ENCODE results near the gene HSFX3. TPM values are rescaled to one million over a fixed set of nuclear protein-coding genes. Genes with fewer than 3 reads are reported as not detected.
"Not testable (repeated sequence)": the region's sequence is repeated elsewhere in the genome, so short reads cannot be mapped to it uniquely, and the experiment has no call there.

Gene HSFX3
- total RNA-seq, 1 experiment from 2014 or later = not detected

DNA sequence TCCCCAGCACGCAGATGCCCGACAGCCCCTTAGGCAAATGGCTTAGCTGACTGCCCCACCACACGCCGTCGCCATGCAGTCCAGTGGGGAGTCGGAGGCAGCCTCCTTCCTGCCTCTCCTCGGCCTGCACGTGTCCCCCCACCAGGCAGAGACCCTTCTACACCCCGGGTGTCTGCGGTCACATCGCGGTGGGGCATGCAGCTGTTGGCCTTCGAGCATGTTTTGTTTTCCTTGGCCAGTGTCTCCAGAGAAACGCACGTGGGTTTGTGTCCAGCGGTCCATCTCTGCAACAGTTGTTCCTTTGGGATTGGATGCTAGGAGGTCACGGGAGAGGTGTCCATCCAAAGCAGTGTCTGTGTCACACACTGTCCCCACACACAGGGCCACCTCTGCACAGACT, 45.5 kb upstream of the HSFX3 start, which contains the start of gene HSFX2:
HSFX2 (minus strand) TSS at position 101 of the 400 bp plus-strand sequence. CDS start 614 bp downstream, outside the sequence.
- not testable (repeated sequence) for H2BK5ac ChIP-seq (ENCODE audit: insufficient read length, low read length); H2BK120ac ChIP-seq (ENCODE audit: low read depth, low read length, poor library complexity, severe bottlenecking); H4K8ac ChIP-seq (replicated peaks; ENCODE audit: insufficient read length, low read depth, low read length); H3K56ac ChIP-seq (ENCODE audit: insufficient read length, low read depth, low read length); H2AFZ ChIP-seq (ENCODE audit: low read length); H3K4ac ChIP-seq (ENCODE audit: low read depth, low read length); H3K4me1 Mint-ChIP-seq; H2AK5ac ChIP-seq (ENCODE audit: insufficient read length, low read length); H3K14ac ChIP-seq (ENCODE audit: insufficient read depth, low read length); H3K18ac ChIP-seq (ENCODE audit: insufficient read length, low read depth, low read length); H2BK15ac ChIP-seq (ENCODE audit: low read depth, low read length); H3K4me1 ChIP-seq (ENCODE audit: insufficient read depth, low read length); H4K91ac ChIP-seq (ENCODE audit: insufficient read length, low read depth, low read length); H4K5ac ChIP-seq (ENCODE audit: insufficient read length, low read depth, low read length); H3K79me2 ChIP-seq (ENCODE audit: insufficient read depth, low read length); H3K23me2 ChIP-seq (ENCODE audit: insufficient read length, low read depth, low read length, poor library complexity, severe bottlenecking); H3K4me2 ChIP-seq (ENCODE audit: insufficient read depth, insufficient read length, low read length); H3K9ac ChIP-seq (ENCODE audit: extremely low read depth, insufficient read length, low read length); H3K9me3 ChIP-seq (ENCODE audit: control insufficient read depth, low read depth, low read length); DNase-seq; H3K79me1 ChIP-seq (ENCODE audit: insufficient read depth, low read depth, low read length, poor library complexity, severe bottlenecking); H3K4me3 Mint-ChIP-seq; H2BK12ac ChIP-seq (ENCODE audit: insufficient read length, low read depth, low read length); H3K27ac ChIP-seq (ENCODE audit: insufficient read length, low read depth, low read length); H3T11ph ChIP-seq (ENCODE audit: low read length); H3K27me3 ChIP-seq (ENCODE audit: insufficient read depth, low read length); H2BK20ac ChIP-seq (ENCODE audit: low read depth, low read length, poor library complexity, severe bottlenecking); H3K27me3 Mint-ChIP-seq (ENCODE audit: low read depth); H3K36me3 Mint-ChIP-seq (ENCODE audit: insufficient read depth in 1 of 3, low read depth in 3 of 3); H3K27ac Mint-ChIP-seq; H3K23ac ChIP-seq (ENCODE audit: insufficient read length, low read depth, low read length); H3K9me3 Mint-ChIP-seq; H4K20me1 ChIP-seq (ENCODE audit: control insufficient read depth, insufficient read depth, insufficient read length)
- no CpG with 5 or more reads among the region's 17 CpGs for WGBS (ENCODE audit: extremely low coverage, insufficient read length, low lambda C conversion rate)

DNA sequence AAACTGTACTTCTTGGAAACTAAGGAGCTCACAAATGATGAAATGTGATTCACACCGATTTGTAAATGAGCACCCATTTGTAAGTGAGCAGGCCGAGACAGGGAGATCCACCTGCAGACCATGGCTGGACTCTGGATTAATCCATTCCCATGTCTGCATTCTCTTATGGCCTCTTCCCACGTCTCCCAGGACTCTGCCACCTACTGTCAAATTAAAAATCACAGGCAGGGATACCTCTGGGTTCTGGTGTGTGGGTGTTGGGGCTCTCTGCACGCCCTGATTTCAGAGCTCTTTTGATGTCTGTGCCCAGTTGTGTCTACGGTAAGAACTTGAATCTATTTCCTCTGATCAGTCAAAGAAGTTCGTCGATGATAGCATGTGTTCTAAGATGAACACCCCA, 41.3 kb upstream of the HSFX3 start:
- H3K56ac ChIP-seq (ENCODE audit: insufficient read length, low read depth, low read length); H3K27ac ChIP-seq (ENCODE audit: insufficient read length, low read depth, low read length); H3K27me3 ChIP-seq (ENCODE audit: insufficient read depth, low read length); H3K18ac ChIP-seq (ENCODE audit: insufficient read length, low read depth, low read length); H4K5ac ChIP-seq (ENCODE audit: insufficient read length, low read depth, low read length); H3K4me1 Mint-ChIP-seq; H2BK12ac ChIP-seq (ENCODE audit: insufficient read length, low read depth, low read length); H3K79me1 ChIP-seq (ENCODE audit: insufficient read depth, low read depth, low read length, poor library complexity, severe bottlenecking); H4K8ac ChIP-seq (replicated peaks; ENCODE audit: insufficient read length, low read depth, low read length); H2AK5ac ChIP-seq (ENCODE audit: insufficient read length, low read length); H3K79me2 ChIP-seq (ENCODE audit: insufficient read depth, low read length); H3K4ac ChIP-seq (ENCODE audit: low read depth, low read length); H3K36me3 Mint-ChIP-seq (ENCODE audit: insufficient read depth in 1 of 3, low read depth in 3 of 3); H3K23me2 ChIP-seq (ENCODE audit: insufficient read length, low read depth, low read length, poor library complexity, severe bottlenecking); H2BK15ac ChIP-seq (ENCODE audit: low read depth, low read length); H2BK120ac ChIP-seq (ENCODE audit: low read depth, low read length, poor library complexity, severe bottlenecking); H3K27me3 Mint-ChIP-seq (ENCODE audit: low read depth); H4K20me1 ChIP-seq (ENCODE audit: control insufficient read depth, insufficient read depth, insufficient read length); H2AFZ ChIP-seq (ENCODE audit: low read length); H3K9me3 Mint-ChIP-seq; H3K4me2 ChIP-seq (ENCODE audit: insufficient read depth, insufficient read length, low read length); H3K23ac ChIP-seq (ENCODE audit: insufficient read length, low read depth, low read length); H3K27ac Mint-ChIP-seq; H3K4me3 Mint-ChIP-seq; H3K4me1 ChIP-seq (ENCODE audit: insufficient read depth, low read length); H3K9me3 ChIP-seq (ENCODE audit: control insufficient read depth, low read depth, low read length); DNase-seq; H3K14ac ChIP-seq (ENCODE audit: insufficient read depth, low read length); H3K9ac ChIP-seq (ENCODE audit: extremely low read depth, insufficient read length, low read length); H3T11ph ChIP-seq (ENCODE audit: low read length); H2BK20ac ChIP-seq (ENCODE audit: low read depth, low read length, poor library complexity, severe bottlenecking); H4K91ac ChIP-seq (ENCODE audit: insufficient read length, low read depth, low read length); H2BK5ac ChIP-seq (ENCODE audit: insufficient read length, low read length): not testable (repeated sequence)
- no CpG with 5 or more reads among the region's 7 CpGs for WGBS (ENCODE audit: extremely low coverage, insufficient read length, low lambda C conversion rate)

Data from H9 (cell line).